ENCODE data around the gene RASA2.

DNA sequence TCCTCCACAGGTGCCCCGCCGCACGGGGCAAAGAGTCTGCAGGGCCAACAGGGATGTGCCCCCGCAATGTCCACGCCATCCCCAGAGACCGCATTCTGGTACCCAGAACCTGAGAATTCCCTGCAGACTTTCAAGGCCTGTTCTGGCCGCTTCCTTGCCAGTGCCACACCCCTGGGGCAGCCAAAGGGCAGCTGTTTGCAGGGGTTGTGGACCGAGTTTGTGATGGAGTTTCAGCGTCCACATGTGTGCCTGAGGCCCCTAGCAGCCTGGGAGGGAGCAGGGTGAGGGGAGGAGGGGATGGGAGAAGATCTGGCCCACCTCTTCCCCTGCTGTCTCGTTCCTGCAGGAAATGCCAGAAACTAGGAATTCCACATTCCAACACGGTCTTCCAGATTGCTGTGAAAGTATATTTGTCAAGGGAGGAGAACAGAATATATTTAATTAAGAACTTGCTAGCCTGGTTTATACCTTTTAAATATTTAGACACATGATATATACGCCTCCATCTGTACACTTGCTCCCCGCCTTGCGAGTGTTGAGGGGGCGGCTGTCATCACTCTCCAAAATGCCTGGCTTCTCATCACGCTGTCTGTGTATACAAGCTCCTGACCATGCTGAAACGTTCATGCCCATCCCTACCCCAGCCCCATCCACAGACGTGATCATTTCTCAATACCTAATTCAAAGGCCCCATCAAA lies 31.1 kb upstream of the RASA2 start:
- TF ChIP-seq, protein P1, sequence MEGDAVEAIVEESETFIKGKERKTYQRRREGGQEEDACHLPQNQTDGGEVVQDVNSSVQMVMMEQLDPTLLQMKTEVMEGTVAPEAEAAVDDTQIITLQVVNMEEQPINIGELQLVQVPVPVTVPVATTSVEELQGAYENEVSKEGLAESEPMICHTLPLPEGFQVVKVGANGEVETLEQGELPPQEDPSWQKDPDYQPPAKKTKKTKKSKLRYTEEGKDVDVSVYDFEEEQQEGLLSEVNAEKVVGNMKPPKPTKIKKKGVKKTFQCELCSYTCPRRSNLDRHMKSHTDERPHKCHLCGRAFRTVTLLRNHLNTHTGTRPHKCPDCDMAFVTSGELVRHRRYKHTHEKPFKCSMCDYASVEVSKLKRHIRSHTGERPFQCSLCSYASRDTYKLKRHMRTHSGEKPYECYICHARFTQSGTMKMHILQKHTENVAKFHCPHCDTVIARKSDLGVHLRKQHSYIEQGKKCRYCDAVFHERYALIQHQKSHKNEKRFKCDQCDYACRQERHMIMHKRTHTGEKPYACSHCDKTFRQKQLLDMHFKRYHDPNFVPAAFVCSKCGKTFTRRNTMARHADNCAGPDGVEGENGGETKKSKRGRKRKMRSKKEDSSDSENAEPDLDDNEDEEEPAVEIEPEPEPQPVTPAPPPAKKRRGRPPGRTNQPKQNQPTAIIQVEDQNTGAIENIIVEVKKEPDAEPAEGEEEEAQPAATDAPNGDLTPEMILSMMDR (IDR thresholded peaks at IDR 0.05 in 4 of 5, conservative IDR thresholded peaks at IDR 0.05 in 1 of 5): no peak
- TF ChIP-seq POLR2A (IDR thresholded peaks at IDR 0.05): no peak
